CD4-positive, CD25-positive, alpha-beta regulatory T cell (primary cell): Measurements from ENCODE around the gene CHCHD4. TPM values are rescaled to one million over a fixed set of nuclear protein-coding genes. Genes with fewer than 3 reads are reported as not detected.

Experiments
- ATAC-seq, 2 donors: fragments of 150-1000 bp; cut with Tn5 transposase; one replicate each; pipeline ENCODE4 v1.10.0; 2021; ENCODE audit warnings: low read depth in 2 of 2, moderate number of reproducible peaks in 2 of 2, moderate library complexity in 1 of 2
- DNase-seq, 3 donors: peaks; one replicate each; pipeline versions ENCODE4 v3.0.0 to v3.0.0-alpha.2; 2012 to 2022; ENCODE audit warnings: mixed read lengths in 1 of 3
- H3K27ac ChIP-seq: one replicate; pipeline ENCODE4 v1.7.0; 2013; ENCODE audit warnings: mild to moderate bottlenecking, low read length; ENCODE audit not compliant: insufficient read depth, poor library complexity, severe bottlenecking
- H3K27me3 ChIP-seq: one replicate; pipeline ENCODE4 v1.7.0; 2013; ENCODE audit warnings: low read length; ENCODE audit not compliant: control insufficient read depth, insufficient read depth
- H3K36me3 ChIP-seq: one replicate; pipeline ENCODE4 v1.7.0; 2013; ENCODE audit warnings: mild to moderate bottlenecking, low read length, moderate library complexity; ENCODE audit not compliant: control insufficient read depth, insufficient read depth
- H3K4me1 ChIP-seq: 2 replicates; pipeline ENCODE4 v1.7.0; 2013; ENCODE audit warnings: mild to moderate bottlenecking, low read length; ENCODE audit not compliant: insufficient read depth, control insufficient read depth, poor library complexity, severe bottlenecking
- H3K4me3 ChIP-seq: one replicate; pipeline ENCODE4 v1.7.0; 2013; ENCODE audit warnings: low read depth, mild to moderate bottlenecking, low read length, moderate library complexity
- H3K9me3 ChIP-seq, 2 experiments: 1 replicate in 1 of 2; 2 replicates in 1 of 2; pipeline ENCODE4 v1.7.0; 2013; ENCODE audit warnings: low read length in 2 of 2, mild to moderate bottlenecking in 1 of 2, moderate library complexity in 1 of 2; ENCODE audit not compliant: control insufficient read depth in 2 of 2
- H3K27ac Mint-ChIP-seq, 3 donors: one replicate each; pipeline ENCODE4 v1.8.0; 2020 to 2022; ENCODE audit warnings: mild to moderate bottlenecking in 3 of 3, mixed read lengths in 3 of 3, moderate library complexity in 2 of 3
- H3K27me3 Mint-ChIP-seq: one replicate; pipeline ENCODE4 v1.8.0; 2022; ENCODE audit warnings: mild to moderate bottlenecking, mixed read lengths
- H3K36me3 Mint-ChIP-seq: one replicate; pipeline ENCODE4 v1.8.0; 2020; ENCODE audit warnings: mixed read lengths
- H3K4me1 Mint-ChIP-seq, 4 donors: one replicate each; pipeline ENCODE4 v1.8.0; 2020 to 2022; ENCODE audit warnings: mixed read lengths in 4 of 4, mild to moderate bottlenecking in 1 of 4
- H3K4me3 Mint-ChIP-seq, 4 donors: one replicate each; pipeline ENCODE4 v1.8.0; 2020 to 2022; ENCODE audit warnings: mild to moderate bottlenecking in 4 of 4, mixed read lengths in 4 of 4, moderate library complexity in 3 of 4
- H3K9me3 Mint-ChIP-seq, 7 donors: one replicate each; pipeline ENCODE4 v1.8.0; 2020 to 2022; ENCODE audit warnings: mixed read lengths in 7 of 7, mild to moderate bottlenecking in 3 of 7, moderate library complexity in 2 of 7
- polyA plus RNA-seq, 4 donors: library from polyadenylated mRNA; unstranded; fragments of 300-500 nt; fragmentation: Illumina TruSeq; gene quantifications; one replicate each; pipeline ENCODE4 v1.2.3, GENCODE V29; 2021
- total RNA-seq: library from RNA; stranded (reverse); gene quantifications from one replicate; pipeline ENCODE4 v1.2.3, GENCODE V29; 2022

Gene CHCHD4
- total and polyA plus RNA-seq, 5 donors from 2014 or later = 3.6 to 21.1 (median 12.2) TPM

GRCh38 chr3:14143271-14144225 lies 18.9 kb upstream of the CHCHD4 start:
- no peaks in the 10 kb centered on the region for H3K9me3 ChIP-seq

GRCh38 chr3:14142567-14143270 lies 18.0 kb upstream of the CHCHD4 start:
- Mint-ChIP-seq H3K4me1 (peaks cover 23 to 61% (median 39%) of the 10 kb centered on the region in 4 donors), H3K9me3 (peaks cover 0 to 1% (median 0%) of the 10 kb centered on the region in 7 donors), H3K27me3 (no peaks in the 10 kb centered on the region), H3K27ac (peak overlapping the region; percentile 92 to 98 (median 98)), H3K4me3 (peak overlapping the region; percentile 55 to 88 (median 74)), H3K36me3 (peaks cover 38% of the 10 kb centered on the region)
- Histone ChIP-seq H3K27me3 (no peaks in the 10 kb centered on the region), H3K4me1 (peaks cover 55% of the 10 kb centered on the region), H3K36me3 (peaks cover 39% of the 10 kb centered on the region), H3K9me3 (no peaks in the 10 kb centered on the region), H3K27ac (peak overlapping the region; percentile 99), H3K4me3 (peak overlapping the region; percentile 69)
- ATAC-seq = peak; percentile 19 to 24
- DNase-seq = peak; percentile 60 to 71 (median 68)

More at GRCh38 chr3:14143271-14144225, 18.9 kb upstream of the CHCHD4 start:
- Mint-ChIP-seq H3K9me3 (peaks cover 0 to 1% (median 0%) of the 10 kb centered on the region in 7 donors), H3K4me3 (peak overlapping the region; percentile 71 to 88 (median 81)), H3K27ac (peak overlapping the region; percentile 98), H3K4me1 (peaks cover 23 to 59% (median 40%) of the 10 kb centered on the region in 4 donors), H3K27me3 (no peaks in the 10 kb centered on the region), H3K36me3 (peaks cover 35% of the 10 kb centered on the region)
- Histone ChIP-seq H3K27ac (peak overlapping the region; percentile 99), H3K4me1 (peaks cover 55% of the 10 kb centered on the region), H3K27me3 (no peaks in the 10 kb centered on the region), H3K36me3 (peaks cover 43% of the 10 kb centered on the region), H3K4me3 (peak overlapping the region; percentile 69)
- DNase-seq (no peak), ATAC-seq (no peak)

- H3K27ac ChIP-seq = peak overlapping the region; percentile 99
- H3K9me3 Mint-ChIP-seq = peaks cover 0 to 1% (median 0%) of the 10 kb centered on the region in 7 donors
These were observed 17.1 kb upstream of the CHCHD4 start for GRCh38 chr3:14141602-14142341.

GRCh38 chr3:14141144-14141543 lies 16.5 kb upstream of the CHCHD4 start:
- H3K4me1 ChIP-seq = peaks cover 55% of the 10 kb centered on the region
- peaks cover 33% of the 10 kb centered on the region for H3K36me3 ChIP-seq
- peaks cover 23 to 58% (median 36%) of the 10 kb centered on the region in 4 donors for H3K4me1 Mint-ChIP-seq
- no peaks in the 10 kb centered on the region for H3K27me3 ChIP-seq
- no peaks in the 10 kb centered on the region for H3K27me3 Mint-ChIP-seq
- ATAC-seq (no peak), DNase-seq (no peak)
- H3K27ac ChIP-seq = peak overlapping the region; percentile 99
- no peaks in the 10 kb centered on the region for H3K9me3 Mint-ChIP-seq
- H3K4me3 ChIP-seq = no peak overlapping the region
- H3K4me3 Mint-ChIP-seq = peak overlapping the region in 2 of 4 donors; percentile 7 to 11
- peaks cover 27% of the 10 kb centered on the region for H3K36me3 Mint-ChIP-seq
- no peaks in the 10 kb centered on the region for H3K9me3 ChIP-seq
- H3K27ac Mint-ChIP-seq = peak overlapping the region; percentile 92 to 98 (median 98)

More at GRCh38 chr3:14141602-14142341, 17.1 kb upstream of the CHCHD4 start:
- peaks cover 23 to 58% (median 36%) of the 10 kb centered on the region in 4 donors for H3K4me1 Mint-ChIP-seq
- peak overlapping the region; percentile 92 to 98 (median 98) for H3K27ac Mint-ChIP-seq
- Histone ChIP-seq H3K36me3 (peaks cover 35% of the 10 kb centered on the region), H3K4me1 (peaks cover 55% of the 10 kb centered on the region), H3K9me3 (no peaks in the 10 kb centered on the region), H3K4me3 (peak overlapping the region; percentile 69), H3K27me3 (no peaks in the 10 kb centered on the region)
- no peaks in the 10 kb centered on the region for H3K27me3 Mint-ChIP-seq
- peaks cover 30% of the 10 kb centered on the region for H3K36me3 Mint-ChIP-seq
- H3K4me3 Mint-ChIP-seq = peak overlapping the region; percentile 55 to 88 (median 74)
- ATAC-seq = no peak
- DNase-seq = peak in 1 of 3 donors; percentile 8

- no peaks in the 10 kb centered on the region for H3K27me3 ChIP-seq
- peak overlapping the region; percentile 92 to 98 (median 98) for H3K27ac Mint-ChIP-seq
- H3K27ac ChIP-seq = peak overlapping the region; percentile 99
- H3K4me3 Mint-ChIP-seq = peak overlapping the region in 1 of 4 donors; percentile 30
- peaks cover 35% of the 10 kb centered on the region for H3K36me3 ChIP-seq
- no peak for DNase-seq
- no peaks in the 10 kb centered on the region for H3K27me3 Mint-ChIP-seq
- H3K36me3 Mint-ChIP-seq = peaks cover 29% of the 10 kb centered on the region
- H3K4me3 ChIP-seq = no peak overlapping the region
- H3K4me1 ChIP-seq = peaks cover 51% of the 10 kb centered on the region
- peaks cover 23 to 55% (median 36%) of the 10 kb centered on the region in 4 donors for H3K4me1 Mint-ChIP-seq
- no peaks in the 10 kb centered on the region for H3K9me3 ChIP-seq
- H3K9me3 Mint-ChIP-seq = no peaks in the 10 kb centered on the region
- no peak for ATAC-seq
These were observed 16.0 kb upstream of the CHCHD4 start for GRCh38 chr3:14140668-14141067.

- Histone ChIP-seq H3K4me3 (no peak overlapping the region), H3K9me3 (no peaks in the 10 kb centered on the region), H3K36me3 (peaks cover 41% of the 10 kb centered on the region), H3K27me3 (no peaks in the 10 kb centered on the region), H3K27ac (no peak overlapping the region), H3K4me1 (peaks cover 42% of the 10 kb centered on the region)
- Mint-ChIP-seq H3K9me3 (no peaks in the 10 kb centered on the region), H3K27ac (peak overlapping the region; percentile 69 to 90 (median 83)), H3K36me3 (peaks cover 28% of the 10 kb centered on the region), H3K4me3 (no peak overlapping the region), H3K27me3 (no peaks in the 10 kb centered on the region), H3K4me1 (peaks cover 16 to 46% (median 30%) of the 10 kb centered on the region in 4 donors)
- DNase-seq (no peak), ATAC-seq (no peak)
These were observed 15.1 kb upstream of the CHCHD4 start for GRCh38 chr3:14139771-14140170.
